Body of pancreas (tissue), 4 donors: ENCODE measurements around the gene DCAKD. TPM values are rescaled to one million over a fixed set of nuclear protein-coding genes. Genes with fewer than 3 reads are reported as not detected.

Experiments
- ATAC-seq: fragments of 150-250 bp; one replicate; pipeline ENCODE4 v1.9.1; 2016
- DNase-seq, 4 donors: peaks; one replicate each; pipeline ENCODE4 v3.0.0-alpha.2; 2019
- H3K27ac ChIP-seq, 4 donors: fragments of 200-600 bp; sonication (generic); 1 replicate in 3 of 4; 2 replicates in 1 of 4; pipeline versions ENCODE4 v1.5.1 to v1.6.1; 2016 to 2019; ENCODE audit warnings: mild to moderate bottlenecking in 1 of 4, mixed read lengths in 1 of 4, moderate library complexity in 1 of 4
- H3K27me3 ChIP-seq, 2 donors: fragments of 200-600 bp; sonication (generic); one replicate each; pipeline ENCODE4 v1.6.0; 2016; ENCODE audit warnings: mild to moderate bottlenecking in 1 of 2
- H3K36me3 ChIP-seq, 2 donors: fragments of 200-600 bp; sonication (generic); replicated peaks in 1 of 2; 2 replicates each; pipeline ENCODE4 v1.5.1; 2016; ENCODE audit warnings: low read depth in 2 of 2; ENCODE audit not compliant: insufficient read depth in 1 of 2
- H3K4me1 ChIP-seq: fragments of 200-600 bp; sonication (generic); one replicate; pipeline ENCODE4 v1.6.0; 2016
- H3K4me3 ChIP-seq, 2 donors: fragments of 200-600 bp; sonication (generic); 1 replicate in 1 of 2; 2 replicates in 1 of 2; pipeline ENCODE4 v1.5.1; 2016 to 2019
- H3K9me3 ChIP-seq, 3 donors: fragments of 200-600 bp; sonication (generic); 1 replicate in 2 of 3; 2 replicates in 1 of 3; pipeline ENCODE4 v1.5.1; 2016
- POLR2A ChIP-seq, 3 donors: fragments of 450-650 bp; IDR thresholded peaks; one replicate each; pipeline ENCODE4 v1.6.1; 2016; ENCODE audit warnings: antibody characterized with exemption in 3 of 3, mild to moderate bottlenecking in 2 of 3
- WGBS, 2 donors: methylation state at CpG; one replicate each; pipeline ENCODE4 v1.1.5; 2017; 5-methylcytosine and 5-hydroxymethylcytosine counted together
- intact Hi-C: fragments of 100-400 bp; cut with DNase I; formaldehyde crosslinking; loops from one replicate; pipeline ENCODE4 v1.15.1; 2023
- total RNA-seq, 2 donors: library from RNA; depleted of rRNA; stranded (reverse); fragments of >200 nt; gene quantifications; one replicate each; pipeline ENCODE4 v1.1.0, GENCODE V29; 2016
- TF ChIP-seq, protein P1 (sequence below), 7 experiments: fragments of 450-650 bp in 4 of 7; fragments of 200-600 bp in 3 of 7; sonication (generic) in 3 of 7; IDR thresholded peaks; one replicate each; pipeline ENCODE4 v1.5.1; 2016 to 2019; ENCODE audit warnings: antibody characterized with exemption in 7 of 7

Gene DCAKD
- total RNA-seq, 2 donors from 2014 or later: 19.8 to 20.8 TPM

DNA sequence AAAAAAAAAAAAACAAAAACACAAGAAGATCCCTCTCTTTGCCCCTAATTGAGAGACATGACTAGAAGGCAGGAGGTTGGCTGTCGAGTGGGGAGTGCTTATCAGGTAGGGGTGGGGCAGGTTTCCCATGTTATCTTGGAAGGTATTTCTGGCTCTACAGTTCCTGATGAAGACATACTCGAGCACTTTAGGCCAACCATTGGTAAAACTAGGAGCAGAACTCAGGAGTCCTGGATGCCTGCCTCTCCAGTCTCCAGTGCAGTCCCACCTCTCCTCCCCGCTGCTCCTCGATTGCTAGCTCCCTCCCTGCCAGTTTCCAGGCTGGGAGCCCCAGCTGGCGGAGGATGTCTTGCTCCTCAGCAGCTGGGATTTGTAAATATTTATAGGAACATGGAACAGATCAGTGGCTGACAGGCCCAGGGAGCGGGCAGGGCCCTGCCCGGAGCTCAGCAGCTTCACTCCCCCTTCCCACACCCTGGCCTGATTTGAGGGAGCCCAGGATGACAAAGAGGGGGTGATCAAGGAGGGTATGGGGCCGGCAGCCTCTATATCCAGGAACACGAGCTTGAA lies 71.9 kb downstream of the DCAKD start:
- WGBS, 2 donors: 48 to 57% methylated on average over 8 to 9 of the region's 9 CpGs
- Histone ChIP-seq H3K27ac (no peak overlapping the region), H3K4me3 (no peak overlapping the region), H3K9me3 (no peaks in the 10 kb centered on the region), H3K27me3 (no peaks in the 10 kb centered on the region), H3K36me3 (no peaks in the 10 kb centered on the region), H3K4me1 (peaks cover 20% of the 10 kb centered on the region)
- TF ChIP-seq, protein P1, sequence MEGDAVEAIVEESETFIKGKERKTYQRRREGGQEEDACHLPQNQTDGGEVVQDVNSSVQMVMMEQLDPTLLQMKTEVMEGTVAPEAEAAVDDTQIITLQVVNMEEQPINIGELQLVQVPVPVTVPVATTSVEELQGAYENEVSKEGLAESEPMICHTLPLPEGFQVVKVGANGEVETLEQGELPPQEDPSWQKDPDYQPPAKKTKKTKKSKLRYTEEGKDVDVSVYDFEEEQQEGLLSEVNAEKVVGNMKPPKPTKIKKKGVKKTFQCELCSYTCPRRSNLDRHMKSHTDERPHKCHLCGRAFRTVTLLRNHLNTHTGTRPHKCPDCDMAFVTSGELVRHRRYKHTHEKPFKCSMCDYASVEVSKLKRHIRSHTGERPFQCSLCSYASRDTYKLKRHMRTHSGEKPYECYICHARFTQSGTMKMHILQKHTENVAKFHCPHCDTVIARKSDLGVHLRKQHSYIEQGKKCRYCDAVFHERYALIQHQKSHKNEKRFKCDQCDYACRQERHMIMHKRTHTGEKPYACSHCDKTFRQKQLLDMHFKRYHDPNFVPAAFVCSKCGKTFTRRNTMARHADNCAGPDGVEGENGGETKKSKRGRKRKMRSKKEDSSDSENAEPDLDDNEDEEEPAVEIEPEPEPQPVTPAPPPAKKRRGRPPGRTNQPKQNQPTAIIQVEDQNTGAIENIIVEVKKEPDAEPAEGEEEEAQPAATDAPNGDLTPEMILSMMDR (IDR thresholded peaks at IDR 0.05): no peak
- TF ChIP-seq POLR2A (IDR thresholded peaks at IDR 0.05): no peak
- intact Hi-C loops: no loop called here
- DNase-seq (peak in 2 of 4 donors; percentile 21 to 25), ATAC-seq (no peak)

DNA sequence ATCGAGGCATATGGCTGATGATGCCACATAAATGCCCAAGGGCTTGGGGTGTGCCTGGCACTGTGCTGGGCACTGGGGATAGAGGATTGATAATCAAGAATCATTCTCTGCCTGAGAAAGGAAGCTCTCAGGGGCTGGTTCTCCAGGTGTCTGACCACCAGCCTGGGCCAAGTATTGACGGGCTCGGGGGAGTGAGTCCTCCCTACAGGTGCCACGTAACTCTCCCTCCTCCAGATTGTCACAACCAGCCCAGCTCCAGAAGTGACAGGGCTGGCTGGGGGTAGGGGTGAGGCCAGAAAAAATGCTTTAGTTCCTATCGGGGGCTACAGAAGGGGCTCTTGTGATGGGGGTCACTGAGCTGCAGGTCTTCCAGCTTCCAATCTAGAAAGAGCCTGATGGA lies 72.6 kb downstream of the DCAKD start:
- Histone ChIP-seq H3K4me1 (peaks cover 20% of the 10 kb centered on the region), H3K9me3 (no peaks in the 10 kb centered on the region), H3K36me3 (no peaks in the 10 kb centered on the region), H3K4me3 (no peak overlapping the region), H3K27me3 (no peaks in the 10 kb centered on the region), H3K27ac (no peak overlapping the region)
- DNase-seq (no peak), ATAC-seq (no peak)
- TF ChIP-seq, protein P1 (IDR thresholded peaks at IDR 0.05): no peak
- TF ChIP-seq POLR2A (IDR thresholded peaks at IDR 0.05): no peak
- 75 to 78% methylated on average over 5 of the region's 5 CpGs for WGBS, 2 donors
- intact Hi-C loops: no loop called here

DNA sequence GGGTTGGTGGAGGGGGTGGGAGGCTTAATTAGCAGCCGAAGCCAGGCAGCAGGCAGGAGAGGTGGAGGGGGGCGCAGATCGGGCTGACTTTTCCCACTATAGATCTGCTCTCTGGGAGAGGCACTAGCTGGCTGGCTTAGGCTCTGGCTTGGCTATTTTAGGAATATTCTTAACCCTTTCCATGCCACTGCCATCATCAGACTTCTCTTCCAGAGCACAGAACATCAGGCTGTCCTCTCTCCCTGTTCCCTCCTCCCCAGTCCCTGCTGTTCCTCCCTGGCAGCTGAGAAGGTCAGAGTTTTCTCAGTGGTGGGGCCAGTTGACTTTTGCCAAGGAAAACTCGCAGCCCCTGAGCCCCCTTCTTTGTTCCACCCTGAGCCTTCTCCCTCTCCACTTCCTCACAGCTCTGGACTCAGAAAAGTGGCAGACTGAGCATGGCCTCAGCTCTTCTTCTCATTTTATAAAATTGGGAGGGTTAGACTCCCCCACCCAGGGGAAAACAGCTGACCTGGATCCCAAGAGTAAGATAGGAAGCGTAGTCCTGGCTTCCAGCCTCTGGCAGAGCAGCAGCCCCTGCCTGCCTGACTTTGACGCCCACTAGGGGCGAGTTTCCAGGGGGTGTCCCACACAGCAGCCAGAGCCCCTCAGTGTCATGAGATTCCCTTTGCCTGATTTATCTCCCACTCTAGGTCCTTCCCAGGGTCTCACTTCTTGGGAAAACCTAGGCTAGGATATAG lies 73.5 kb downstream of the DCAKD start:
- DNase-seq: no peak
- H3K27me3 ChIP-seq: no peaks in the 10 kb centered on the region
- no peak for ATAC-seq
- H3K9me3 ChIP-seq: no peaks in the 10 kb centered on the region
- 36 to 53% methylated on average over 2 to 7 of the region's 7 CpGs for WGBS, 2 donors
- intact Hi-C loops: no loop called here
- H3K27ac ChIP-seq: no peak overlapping the region
- H3K4me1 ChIP-seq: peaks cover 20% of the 10 kb centered on the region
- TF ChIP-seq, protein P1 (IDR thresholded peaks at IDR 0.05): no peak
- TF ChIP-seq POLR2A (IDR thresholded peaks at IDR 0.05): no peak
- no peaks in the 10 kb centered on the region for H3K36me3 ChIP-seq
- H3K4me3 ChIP-seq: no peak overlapping the region

DNA sequence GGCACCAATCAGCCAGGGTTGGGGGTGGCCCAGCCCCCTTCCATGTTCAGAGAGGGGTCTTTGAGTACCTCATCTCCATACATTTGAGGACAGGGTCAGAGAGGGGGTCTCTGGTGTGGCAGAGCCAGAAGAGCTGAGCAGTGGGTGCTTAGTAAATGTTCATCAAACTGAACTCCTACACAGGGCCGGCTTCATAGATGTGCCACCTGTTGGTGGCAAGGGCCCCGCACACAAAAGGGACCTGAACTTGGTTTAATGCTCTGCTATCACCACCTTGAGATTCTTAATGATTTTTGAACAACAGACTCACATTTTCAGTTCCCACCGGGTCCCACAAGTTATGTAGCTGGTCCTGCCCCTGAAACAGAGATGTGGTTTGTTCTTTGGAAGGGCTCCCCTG lies 74.4 kb downstream of the DCAKD start:
- no peaks in the 10 kb centered on the region for H3K9me3 ChIP-seq
- intact Hi-C loops: no loop called here
- WGBS, 2 donors: 56 to 60% methylated on average over 3 of the region's 3 CpGs
- no peak for ATAC-seq
- no peak overlapping the region for H3K4me3 ChIP-seq
- H3K36me3 ChIP-seq: no peaks in the 10 kb centered on the region
- DNase-seq: no peak
- no peak overlapping the region for H3K27ac ChIP-seq
- H3K4me1 ChIP-seq: peaks cover 18% of the 10 kb centered on the region
- no peaks in the 10 kb centered on the region for H3K27me3 ChIP-seq
- TF ChIP-seq, protein P1 (IDR thresholded peaks at IDR 0.05): no peak
- no peak for TF ChIP-seq POLR2A (IDR thresholded peaks at IDR 0.05)

DNA sequence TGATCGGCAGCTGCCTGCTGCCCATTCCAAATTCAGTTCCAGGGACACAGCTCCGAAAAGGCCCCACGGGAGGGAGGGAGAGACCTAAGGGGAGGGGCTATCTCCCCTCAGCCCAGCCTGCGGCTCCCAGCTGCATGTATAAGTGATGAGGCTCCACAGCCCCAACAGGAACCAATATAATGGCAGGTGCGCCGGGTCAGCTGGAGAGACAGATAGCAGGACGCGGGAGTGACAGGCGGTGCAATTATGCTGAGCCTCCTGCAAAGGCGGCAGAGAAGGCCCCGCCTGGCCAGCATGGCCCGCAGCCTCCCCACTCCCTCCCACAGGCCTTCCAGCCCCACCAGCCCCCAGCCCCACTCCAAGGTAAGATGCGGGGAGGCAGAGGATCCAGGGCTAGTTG lies 75.2 kb downstream of the DCAKD start:
- Histone ChIP-seq H3K27ac (no peak overlapping the region), H3K4me1 (peaks cover 11% of the 10 kb centered on the region), H3K4me3 (no peak overlapping the region), H3K27me3 (no peaks in the 10 kb centered on the region), H3K36me3 (no peaks in the 10 kb centered on the region), H3K9me3 (no peaks in the 10 kb centered on the region)
- no peak for TF ChIP-seq POLR2A (IDR thresholded peaks at IDR 0.05)
- TF ChIP-seq, protein P1 (IDR thresholded peaks at IDR 0.05): no peak
- no peak for DNase-seq
- intact Hi-C loops: no loop called here
- WGBS, 2 donors: 58 to 71% methylated on average over 10 of the region's 13 CpGs
- ATAC-seq: no peak
